Measurements from ENCODE around the gene EMC10. TPM values are rescaled to one million over a fixed set of nuclear protein-coding genes. Genes with fewer than 3 reads are reported as not detected.

The EMC10 gene
- 19.3 and 52.2 TPM in 2 replicates for total RNA-seq (ENCODE audit: low replicate concordance)

GRCh38 chr19:50476224-50476906, at the start of gene EMC10, which contains the start of gene GARIN5A:
Gene EMC10 (plus strand): TSS chr19:50476507. CDS start chr19:50476545, 38 bp downstream.
Gene GARIN5A (minus strand): TSS chr19:50476848. CDS start chr19:50476388, 460 bp downstream.

GRCh38 chr19:50432221-50433028, 43.9 kb upstream of the EMC10 start, which contains the start of gene MYBPC2:
Gene MYBPC2 (plus strand): TSS chr19:50432892. CDS start chr19:50432954, 62 bp downstream.

GRCh38 chr19:50511069-50511822, 34.9 kb downstream of the EMC10 start, which contains the start of gene JOSD2:
Gene JOSD2 (minus strand): TSS chr19:50511191. CDS start chr19:50510431, 760 bp downstream.

GRCh38 chr19:50513746-50514345, 37.5 kb downstream of the EMC10 start, which contains the start of gene ASPDH:
Gene ASPDH (minus strand): TSS chr19:50513913. CDS start chr19:50513823, 90 bp downstream.

Other genes with a start within 250 kb of the EMC10 start
- gene KCNC3, start 147.1 kb upstream of the EMC10 start, total RNA-seq (ENCODE audit: low replicate concordance), result not detected in 2 replicates
- gene NAPSA, start 110.9 kb upstream of the EMC10 start, total RNA-seq (ENCODE audit: low replicate concordance), result 0.08 TPM in 1 of 2 replicates, not detected in the other
- 62.1 and 74.8 TPM in 2 replicates for gene NR1H2, start 100.0 kb upstream of the EMC10 start, total RNA-seq (ENCODE audit: low replicate concordance)
- gene POLD1, start 92.2 kb upstream of the EMC10 start, total RNA-seq (ENCODE audit: low replicate concordance), result 19.1 and 34.3 TPM in 2 replicates
- not detected in 2 replicates for gene SPIB, start 57.6 kb upstream of the EMC10 start, total RNA-seq (ENCODE audit: low replicate concordance)
- gene MYBPC2, start 43.6 kb upstream of the EMC10 start, total RNA-seq (ENCODE audit: low replicate concordance), result not detected in 2 replicates
- 0.53 TPM in 1 of 2 replicates, not detected in the other for gene GARIN5A, start 341 bp downstream of the EMC10 start, total RNA-seq (ENCODE audit: low replicate concordance)
- 25.5 and 52.0 TPM in 2 replicates for gene JOSD2, start 34.7 kb downstream of the EMC10 start, total RNA-seq (ENCODE audit: low replicate concordance)
- not detected in 2 replicates for gene ASPDH, start 37.4 kb downstream of the EMC10 start, total RNA-seq (ENCODE audit: low replicate concordance)
- gene LRRC4B, start 91.9 kb downstream of the EMC10 start, total RNA-seq (ENCODE audit: low replicate concordance), result 0.30 and 0.35 TPM in 2 replicates
- 0.35 TPM in 1 of 2 replicates, not detected in the other for gene SYT3, start 163.4 kb downstream of the EMC10 start, total RNA-seq (ENCODE audit: low replicate concordance)
- not detected in 2 replicates for gene C19orf81, start 172.9 kb downstream of the EMC10 start, total RNA-seq (ENCODE audit: low replicate concordance)
- 0.68 and 1.3 TPM in 2 replicates for gene SHANK1, start 243.3 kb downstream of the EMC10 start, total RNA-seq (ENCODE audit: low replicate concordance)
- 17.4 and 28.9 TPM in 2 replicates for gene CLEC11A, start 246.9 kb downstream of the EMC10 start, total RNA-seq (ENCODE audit: low replicate concordance)